ENCODE data around the gene SPO11.

The SPO11 gene

DNA sequence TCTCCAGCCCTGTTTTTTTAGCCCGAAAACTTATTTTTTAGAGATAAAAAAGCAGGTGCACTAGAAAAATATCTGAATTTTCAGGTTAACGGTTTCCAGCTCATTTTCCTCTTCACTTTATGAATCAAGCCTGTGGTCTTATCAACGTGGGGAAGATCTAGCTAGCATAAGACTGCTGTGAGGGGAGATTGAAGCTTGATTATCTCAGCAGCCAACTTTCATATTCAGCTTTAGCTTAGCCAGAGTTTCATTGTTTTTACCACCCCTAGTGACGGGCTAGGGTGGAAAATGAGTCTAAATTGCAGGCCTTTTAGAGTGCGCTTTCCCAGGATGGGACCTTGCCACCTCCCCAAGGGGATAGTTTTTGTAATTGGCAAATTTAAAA, 49.7 kb downstream of the SPO11 start:
- DNase-seq: no peak

GRCh38 chr20:57380081-57380750, 50.6 kb downstream of the SPO11 start:
- DNase-seq: no peak

DNA sequence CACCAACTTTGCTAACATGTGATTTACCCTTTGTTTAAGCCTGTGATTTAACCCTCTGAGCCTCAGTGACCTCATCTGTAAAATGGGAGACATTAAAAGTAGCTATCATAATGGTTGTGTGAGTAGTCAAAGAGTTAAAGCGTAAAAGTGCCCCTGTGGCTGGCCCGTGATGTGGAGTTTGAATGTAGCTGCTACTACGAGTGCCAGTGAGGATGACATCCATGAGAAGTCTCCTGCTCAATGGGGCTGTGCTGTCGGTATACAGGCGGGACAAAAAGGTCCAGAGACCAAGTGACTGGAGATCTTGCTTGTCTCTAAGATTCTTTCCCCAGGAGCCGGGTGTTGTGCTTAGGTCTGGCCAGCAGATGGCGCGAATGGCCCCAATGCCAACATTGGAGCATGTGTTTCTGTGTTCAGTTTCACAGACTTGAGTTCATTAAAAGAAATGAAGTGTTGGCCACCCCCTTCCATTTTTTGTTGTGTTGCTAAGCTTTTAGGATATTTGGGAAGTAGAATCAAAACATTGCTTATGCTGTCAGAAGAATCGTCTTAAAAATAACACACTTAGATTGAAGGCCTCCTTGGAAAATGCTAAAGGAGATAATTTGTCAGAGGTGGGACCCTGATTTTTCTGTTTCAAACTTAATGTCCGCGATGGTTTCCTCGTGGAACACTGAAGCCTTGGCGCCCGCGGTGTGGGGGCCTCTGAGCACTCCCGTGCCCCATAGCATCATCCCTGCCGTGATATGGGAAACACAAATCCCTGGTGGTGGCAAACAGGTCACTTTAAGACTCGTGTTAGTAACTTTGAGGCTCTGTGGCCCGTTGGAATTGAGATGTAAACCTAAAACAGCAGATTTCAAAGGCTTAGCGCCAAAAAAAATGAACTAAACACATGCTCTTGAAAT, 52.2 kb downstream of the SPO11 start:
- peak; percentile 70 for DNase-seq

GRCh38 chr20:57382516-57382915, 52.9 kb downstream of the SPO11 start:
- DNase-seq: no peak

- DNase-seq: no peak
Measured at GRCh38 chr20:57383447-57384347, 54.1 kb downstream of the SPO11 start.

GRCh38 chr20:57384486-57384885, 54.9 kb downstream of the SPO11 start:
- no peak for DNase-seq

DNA sequence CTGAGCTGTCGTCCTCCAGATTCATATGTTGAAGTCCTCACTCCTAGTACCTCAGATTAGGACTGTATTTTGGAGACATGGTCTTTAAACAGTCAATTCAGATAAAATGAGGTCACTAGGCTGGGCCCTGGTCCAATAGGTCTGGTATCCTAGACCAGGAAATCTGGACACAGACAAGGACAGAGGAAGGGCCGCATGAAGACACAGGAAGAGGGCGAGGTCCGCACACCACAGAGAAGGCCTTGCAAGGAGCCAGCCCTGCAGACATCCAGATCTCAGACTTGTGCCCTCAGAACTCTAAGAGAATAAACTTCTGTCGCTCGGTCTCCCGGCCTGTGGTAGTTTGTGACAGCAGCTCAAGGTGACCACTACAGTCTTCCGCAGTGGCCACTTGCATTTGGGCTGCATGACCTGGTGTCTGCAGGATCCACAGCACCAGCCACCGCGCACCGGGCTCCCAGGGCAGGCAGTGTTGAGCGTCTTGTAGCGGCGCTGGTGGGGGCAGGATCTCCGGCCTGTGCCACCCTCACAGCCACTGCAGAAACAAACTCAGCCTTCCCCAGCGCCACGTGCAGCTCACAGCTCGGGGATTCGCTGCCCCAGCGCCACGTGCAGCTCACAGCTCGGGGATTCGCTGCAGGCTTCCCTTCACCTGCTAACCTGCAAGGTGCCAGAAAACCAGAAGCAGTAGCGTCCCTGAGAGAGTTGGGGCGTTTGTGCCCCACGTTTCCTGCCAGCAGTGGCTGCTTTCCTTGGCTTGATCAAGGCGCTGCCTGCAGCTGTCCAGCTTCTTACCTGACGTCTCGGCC, 55.6 kb downstream of the SPO11 start:
- DNase-seq: no peak

DNA sequence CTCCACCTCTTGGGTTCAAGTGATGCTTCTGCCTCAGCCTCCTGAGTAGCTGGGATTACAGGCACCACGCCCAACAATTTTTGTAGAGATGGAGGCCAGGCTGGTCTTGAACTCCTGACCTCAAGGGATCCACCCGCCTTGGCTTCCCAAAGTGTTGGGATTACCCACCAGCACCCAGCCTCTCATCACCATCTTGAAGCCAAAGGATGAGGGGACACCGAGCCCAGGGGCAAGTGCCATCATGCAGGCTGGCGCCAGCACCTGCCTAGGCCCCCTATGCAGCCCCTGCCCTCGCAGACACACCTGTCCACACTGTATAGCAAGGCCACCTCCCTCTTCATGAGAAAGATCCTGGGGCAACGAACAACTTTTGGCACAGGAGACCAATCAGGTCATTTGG, 56.3 kb downstream of the SPO11 start:
- no peak for DNase-seq

- no peak for DNase-seq
Measured at GRCh38 chr20:57386762-57387161, 57.2 kb downstream of the SPO11 start.

GRCh38 chr20:57387463-57387862, 57.9 kb downstream of the SPO11 start:
- DNase-seq: no peak

DNA sequence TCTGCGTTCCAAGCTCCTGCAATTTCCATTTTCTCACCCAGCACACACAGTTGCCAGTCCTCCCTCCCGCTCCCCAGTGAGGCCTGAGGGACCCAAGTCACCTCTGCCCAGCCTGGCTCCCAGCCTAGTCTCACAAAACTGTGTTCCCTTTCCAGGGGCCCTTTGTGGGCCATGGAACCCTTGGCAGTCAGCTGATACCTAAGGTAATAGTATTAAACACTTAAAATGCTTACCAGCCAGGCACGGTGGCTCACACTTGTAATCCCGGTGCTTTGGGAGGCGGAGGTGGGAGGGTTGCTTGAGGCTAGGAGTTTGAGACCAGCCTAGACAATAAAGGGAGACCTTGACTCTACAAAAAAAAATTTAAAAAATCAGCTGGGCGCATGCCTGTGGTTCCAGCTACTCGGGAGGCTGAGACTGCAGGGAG, 58.4 kb downstream of the SPO11 start:
- DNase-seq: no peak

DNA sequence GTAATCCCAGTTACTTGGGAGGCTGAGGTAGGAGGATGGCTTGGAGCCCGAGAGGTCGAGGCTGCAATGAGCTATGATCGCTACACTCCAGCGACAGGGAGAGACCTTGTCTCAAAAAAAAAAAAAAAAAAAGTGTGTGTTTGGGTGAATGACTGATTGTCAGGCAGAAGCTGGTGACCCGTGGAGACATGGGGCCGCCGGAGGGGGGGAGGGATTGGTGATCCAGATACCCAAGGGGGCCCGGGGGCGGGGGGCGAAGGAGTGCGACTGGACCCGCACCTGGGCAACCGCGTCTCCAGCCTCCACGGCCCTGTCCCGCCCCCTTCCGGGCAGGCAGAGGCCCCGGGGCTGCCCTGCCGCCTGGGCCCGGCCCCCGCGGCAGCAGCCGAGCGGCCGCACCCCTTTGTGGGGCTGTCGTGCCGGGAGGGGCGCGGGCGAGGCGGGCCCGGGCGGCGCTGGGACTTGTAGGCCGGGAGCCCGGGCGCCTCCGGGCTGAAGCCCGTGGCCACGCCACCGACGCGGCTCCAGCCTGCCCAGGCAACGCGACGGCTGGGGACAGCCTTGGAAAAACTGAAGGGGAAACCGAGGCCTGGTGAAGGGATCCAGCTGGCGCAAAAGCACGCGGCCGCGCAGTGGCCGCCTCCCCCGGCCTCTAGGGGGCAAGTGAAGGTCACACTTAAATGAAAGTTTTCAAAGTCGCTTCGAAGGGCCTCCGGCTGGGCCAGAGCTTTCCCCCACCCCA, 59.5 kb downstream of the SPO11 start:
- no peak for DNase-seq

- no peak for DNase-seq
Measured at GRCh38 chr20:57389695-57390603, 60.3 kb downstream of the SPO11 start.

- DNase-seq: peak; percentile 77
Measured at GRCh38 chr20:57390604-57391438, 61.2 kb downstream of the SPO11 start, which contains the start of gene RBM38. Gene RBM38, plus strand, starts transcription at chr20:57391396. Its CDS starts 186 bp downstream, at chr20:57391582.

DNA sequence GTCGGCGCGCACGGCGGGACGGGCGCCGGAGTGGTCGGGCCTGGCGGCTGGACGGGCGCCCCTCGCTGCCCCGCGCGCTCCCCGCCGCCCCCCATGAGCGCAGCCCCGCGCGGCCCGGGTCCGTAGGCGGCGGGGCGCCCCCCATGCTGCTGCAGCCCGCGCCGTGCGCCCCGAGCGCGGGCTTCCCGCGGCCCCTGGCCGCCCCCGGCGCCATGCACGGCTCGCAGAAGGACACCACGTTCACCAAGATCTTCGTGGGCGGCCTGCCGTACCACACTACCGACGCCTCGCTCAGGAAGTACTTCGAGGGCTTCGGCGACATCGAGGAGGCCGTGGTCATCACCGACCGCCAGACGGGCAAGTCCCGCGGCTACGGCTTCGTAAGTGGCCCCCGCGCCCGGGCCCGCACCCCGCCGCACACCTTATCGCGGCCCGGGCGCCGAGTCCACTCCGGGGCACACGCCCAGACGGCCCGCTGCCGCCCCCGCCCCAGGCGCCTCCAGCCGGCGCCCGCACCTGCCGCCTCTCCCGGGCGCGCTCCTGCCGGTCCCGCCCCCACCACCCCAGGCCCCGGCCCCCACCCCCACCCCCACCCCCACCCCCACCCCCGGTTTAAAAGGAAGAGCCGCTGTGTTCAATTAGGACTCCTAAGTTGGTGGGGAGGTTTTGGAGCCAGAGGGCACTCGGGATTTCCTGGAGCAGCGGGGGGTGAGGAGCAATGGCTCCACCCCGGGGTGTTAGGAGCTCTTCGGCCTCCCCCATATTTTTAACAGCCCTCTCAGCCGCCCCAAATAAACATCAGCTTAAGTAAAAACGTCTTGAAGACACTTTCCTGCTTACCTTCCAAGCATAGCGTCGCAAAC, 62.1 kb downstream of the SPO11 start:
- no peak for DNase-seq

DNA sequence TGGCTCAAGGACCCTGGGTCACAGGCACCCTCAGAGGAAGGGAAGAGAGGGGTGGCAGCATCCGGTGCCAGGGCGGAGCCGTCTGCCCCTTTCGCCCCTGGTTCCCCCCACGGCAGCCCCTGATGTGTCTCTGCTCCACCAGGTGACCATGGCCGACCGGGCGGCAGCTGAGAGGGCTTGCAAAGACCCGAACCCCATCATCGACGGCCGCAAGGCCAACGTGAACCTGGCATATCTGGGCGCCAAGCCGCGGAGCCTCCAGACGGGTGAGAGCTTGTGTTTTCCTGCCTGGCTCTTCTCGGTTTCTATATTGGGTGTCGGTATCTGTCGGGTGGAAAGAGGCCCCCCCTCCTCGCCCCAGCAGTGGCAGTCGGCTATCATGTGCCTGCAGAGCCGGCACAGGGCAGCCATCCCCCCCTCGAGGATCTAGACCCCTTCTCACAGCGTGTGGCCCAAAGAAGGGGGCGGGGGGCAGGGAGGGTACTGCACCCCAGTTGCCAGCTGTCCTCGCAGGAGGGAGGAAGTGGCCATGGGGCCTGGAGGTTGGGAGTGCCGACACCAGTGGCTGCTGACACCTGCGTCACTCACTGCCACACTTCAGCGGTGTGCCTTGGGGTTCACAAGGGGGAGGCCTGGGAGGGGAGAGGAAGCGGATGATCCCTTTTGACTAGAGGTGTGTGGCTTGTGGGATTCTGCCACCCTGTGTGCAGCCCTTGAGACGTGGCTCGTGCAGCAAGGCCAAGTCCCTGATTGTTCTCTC, 63.1 kb downstream of the SPO11 start:
- DNase-seq: peak; percentile 90

Data from NK-92 treated with Interleukin-12 subunit alpha and Interleukin-12 subunit beta, amount 100 ng/mL, for 24 hours (cell line).